ENCODE measurements around the gene PRRT1. TPM values are rescaled to one million over a fixed set of nuclear protein-coding genes. Genes with fewer than 3 reads are reported as not detected.

Gene PRRT1
- total RNA-seq, 2 experiments from 2014 or later: 1.1 to 1.6 TPM

GRCh38 chr6:32168807-32169591, 17.3 kb upstream of the PRRT1 start:
- Mint-ChIP-seq H3K27me3 (no peaks in the 10 kb centered on the region), H3K9me3 (no peaks in the 10 kb centered on the region), H3K4me1 (ENCODE audit: low read depth) (peaks cover 22% of the 10 kb centered on the region), H3K27ac (no peak overlapping the region), H3K4me3 (no peak overlapping the region), H3K36me3 (ENCODE audit: low read depth) (peaks cover 22% of the 10 kb centered on the region)
- intact Hi-C loops (cut with micrococcal nuclease): no loop called here
- CTCF ChIA-PET: interaction anchor here (1.3 to 2.6 kb wide), 2 partner anchors 21 to 50 kb away, joined by 3 to 7 read pairs; partner anchors contain the start of gene PBX2
- peak; percentile 41 for ATAC-seq
- POLR2A ChIA-PET: no interaction called here
- DNase-seq: no peak
- no peak for TF ChIP-seq CTCF (IDR thresholded peaks at IDR 0.05)

- DNase-seq (no peak), ATAC-seq (no peak)
- TF ChIP-seq CTCF (IDR thresholded peaks at IDR 0.05): no peak
- peaks cover 22% of the 10 kb centered on the region for H3K36me3 Mint-ChIP-seq (ENCODE audit: low read depth)
- POLR2A ChIA-PET: no interaction called here
- H3K4me3 Mint-ChIP-seq: no peak overlapping the region
- CTCF ChIA-PET: interaction anchor here (2.6 kb wide), 1 partner anchor 50 kb away, joined by 7 read pairs; no protein-coding TSS in a partner anchor
- peaks cover 16% of the 10 kb centered on the region for H3K4me1 Mint-ChIP-seq (ENCODE audit: low read depth)
- no peaks in the 10 kb centered on the region for H3K27me3 Mint-ChIP-seq
- H3K27ac Mint-ChIP-seq: no peak overlapping the region
- no peaks in the 10 kb centered on the region for H3K9me3 Mint-ChIP-seq
- intact Hi-C loops (cut with micrococcal nuclease): no loop called here
Measured at GRCh38 chr6:32168350-32168749, 16.6 kb upstream of the PRRT1 start.

- Mint-ChIP-seq H3K4me1 (ENCODE audit: low read depth) (peaks cover 10% of the 10 kb centered on the region), H3K27ac (no peak overlapping the region), H3K27me3 (no peaks in the 10 kb centered on the region), H3K36me3 (ENCODE audit: low read depth) (peaks cover 26% of the 10 kb centered on the region), H3K9me3 (no peaks in the 10 kb centered on the region), H3K4me3 (no peak overlapping the region)
- intact Hi-C loops (cut with micrococcal nuclease): no loop called here
- ChIA-PET POLR2A (interaction anchor here (0.8 kb wide), 1 partner anchor 9 kb away, joined by 3 read pairs; no protein-coding TSS in a partner anchor), CTCF (interaction anchor here (2.6 kb wide), 1 partner anchor 49 kb away, joined by 7 read pairs; no protein-coding TSS in a partner anchor)
- no peak for TF ChIP-seq CTCF (IDR thresholded peaks at IDR 0.05)
- ATAC-seq (no peak), DNase-seq (no peak)
Measured at GRCh38 chr6:32167761-32168262, 16.1 kb upstream of the PRRT1 start.

- peaks cover 7% of the 10 kb centered on the region for H3K4me1 Mint-ChIP-seq (ENCODE audit: low read depth)
- H3K27me3 Mint-ChIP-seq: no peaks in the 10 kb centered on the region
- H3K4me3 Mint-ChIP-seq: no peak overlapping the region
- no peak for DNase-seq
- intact Hi-C loops (cut with micrococcal nuclease): no loop called here
- no peak overlapping the region for H3K27ac Mint-ChIP-seq
- peaks cover 26% of the 10 kb centered on the region for H3K36me3 Mint-ChIP-seq (ENCODE audit: low read depth)
- ChIA-PET POLR2A (interaction anchor here (0.8 kb wide), 1 partner anchor 10 kb away, joined by 3 read pairs; no protein-coding TSS in a partner anchor), CTCF (interaction anchor here (2.6 kb wide), 1 partner anchor 49 kb away, joined by 7 read pairs; no protein-coding TSS in a partner anchor)
- H3K9me3 Mint-ChIP-seq: no peaks in the 10 kb centered on the region
- ATAC-seq: no peak
- TF ChIP-seq CTCF (IDR thresholded peaks at IDR 0.05): no peak
Measured at GRCh38 chr6:32167154-32167760, 15.5 kb upstream of the PRRT1 start.
